GM21619 (cell line): ENCODE measurements around the gene FYN.
"Not testable (repeated sequence)": the region's sequence is repeated elsewhere in the genome, so short reads cannot be mapped to it uniquely, and the experiment has no call there.

Source experiments
- ATAC-seq: cut with Tn5 transposase; IDR thresholded peaks from one replicate; pipeline ENCODE4 v1.9.1; 2021; ENCODE audit not compliant: unreplicated experiment

The FYN gene

DNA sequence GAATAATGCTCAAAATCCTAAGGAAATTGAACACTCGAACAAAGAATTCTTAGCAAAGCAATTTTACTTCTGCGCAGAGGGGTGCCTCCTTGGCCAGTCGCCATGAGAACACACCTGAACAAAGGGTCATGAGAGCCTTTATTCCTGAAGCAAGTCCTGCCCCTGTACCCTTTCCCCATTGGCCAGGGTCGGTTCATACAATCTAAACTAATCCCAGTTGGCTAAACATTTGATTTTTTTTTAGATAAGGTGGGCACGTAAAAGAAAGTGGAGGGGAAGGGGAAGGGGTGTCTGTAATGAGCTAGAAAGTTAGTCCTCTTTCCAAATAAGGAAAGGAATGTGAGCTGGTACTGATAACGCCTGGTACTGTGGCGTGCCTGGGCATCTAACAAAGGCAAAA lies 37.9 kb downstream of the FYN start:
- ATAC-seq: not testable (repeated sequence)

DNA sequence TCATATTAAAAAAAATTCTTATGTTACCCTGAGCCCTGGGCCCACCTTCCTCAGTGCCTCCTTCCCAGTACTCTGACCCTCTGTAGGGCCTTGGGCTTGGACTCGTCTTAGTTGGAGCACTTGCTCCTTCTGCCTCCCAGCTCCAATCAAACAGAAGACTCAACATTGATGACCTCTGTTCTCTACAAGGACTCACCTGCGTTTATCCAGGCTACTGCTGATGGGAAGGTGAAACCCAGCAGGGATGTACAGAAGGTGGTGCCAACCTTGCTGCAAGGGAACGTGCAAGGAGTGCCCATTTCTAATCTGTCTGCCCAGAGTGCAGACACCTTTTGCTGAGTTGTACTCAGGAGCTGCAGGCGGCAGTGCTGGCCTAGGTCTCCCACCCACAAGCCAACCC lies 38.9 kb downstream of the FYN start:
- ATAC-seq: no peak

DNA sequence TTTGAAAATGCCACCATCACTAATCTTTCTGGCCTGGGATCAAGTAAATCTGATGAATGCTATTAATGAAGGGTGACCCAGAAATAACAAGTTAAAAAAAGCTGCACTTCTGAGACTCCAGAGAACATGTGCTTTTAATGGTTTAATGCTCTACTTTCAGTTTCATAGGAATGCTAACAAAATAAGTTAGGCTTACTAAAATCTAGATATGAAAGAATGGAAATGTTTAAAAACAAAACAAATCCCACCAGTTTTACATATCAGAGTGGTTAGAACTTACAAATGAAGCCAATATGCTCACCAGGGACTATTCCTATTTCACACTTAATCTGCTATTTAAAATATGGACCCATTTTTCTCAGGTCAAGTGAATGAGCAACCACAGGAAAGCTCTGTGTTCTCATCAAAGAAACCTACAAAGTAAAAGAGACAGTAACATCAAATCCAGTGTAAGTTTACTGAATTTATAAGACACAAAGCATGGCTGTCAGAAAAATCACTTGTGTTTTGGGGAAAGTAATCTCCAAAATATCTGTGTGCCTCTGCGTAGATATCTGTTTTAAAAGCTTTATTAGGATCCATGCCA lies 40.3 kb downstream of the FYN start:
- peak; percentile 45 for ATAC-seq

GRCh38 chr6:111831408-111831807 lies 41.8 kb downstream of the FYN start:
- ATAC-seq: no peak

- no peak for ATAC-seq
These were observed 43.3 kb downstream of the FYN start for GRCh38 chr6:111829998-111830397.

- no peak for ATAC-seq
These were observed 43.7 kb downstream of the FYN start for GRCh38 chr6:111829581-111829980.

DNA sequence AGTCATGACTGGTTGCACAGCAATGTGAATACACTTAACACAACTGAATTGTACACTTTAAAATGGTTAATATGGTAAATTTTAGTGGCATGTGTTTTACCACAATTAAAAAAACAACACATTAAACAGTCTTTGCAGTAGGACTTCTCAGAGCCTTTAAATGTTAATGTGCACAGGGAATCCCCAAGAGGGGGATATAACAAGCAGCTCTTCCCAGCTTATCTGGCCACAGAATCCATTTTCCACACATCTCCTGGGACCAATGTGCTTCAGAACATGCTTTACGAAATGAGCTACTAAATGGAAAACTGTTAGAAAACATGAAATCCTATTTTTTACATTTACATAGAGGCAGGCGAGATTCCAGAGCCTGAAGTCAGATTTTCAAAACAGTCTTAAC lies 44.4 kb downstream of the FYN start:
- no peak for ATAC-seq

GRCh38 chr6:111825439-111826086 lies 47.7 kb downstream of the FYN start:
- ATAC-seq: no peak

DNA sequence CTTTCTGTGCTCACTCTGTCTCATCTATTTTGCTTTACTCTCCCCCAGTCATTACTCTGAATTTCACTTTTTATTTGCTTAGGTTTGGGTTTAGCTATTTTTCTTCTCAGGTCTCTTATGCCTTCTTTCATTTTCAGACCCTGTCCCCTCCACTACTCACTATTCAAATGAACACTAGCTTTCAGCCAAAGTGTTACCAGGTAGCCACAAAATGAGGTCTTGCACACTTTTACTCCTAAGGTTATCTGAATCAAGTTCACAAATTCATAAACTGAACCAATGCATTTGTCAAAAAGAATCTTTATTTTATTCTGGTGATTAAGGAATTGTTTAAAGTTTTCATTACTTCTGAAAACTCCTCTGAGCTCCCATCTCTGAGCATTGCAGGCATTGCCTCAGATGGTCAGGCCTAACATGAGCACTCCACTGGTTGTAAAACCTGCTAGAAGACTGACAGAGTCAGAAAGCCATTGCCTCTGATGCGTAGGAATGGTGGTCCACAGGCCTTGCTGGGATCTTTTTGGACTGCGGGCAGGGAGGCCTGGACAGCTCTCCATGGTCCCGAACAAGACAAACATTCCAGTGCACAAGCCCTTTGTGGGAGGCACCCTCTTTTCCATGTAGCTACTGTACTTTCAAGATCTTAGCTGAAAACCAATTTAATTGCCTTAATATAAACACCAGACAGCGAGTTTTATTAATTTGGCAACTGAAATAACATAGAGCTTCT lies 48.5 kb downstream of the FYN start:
- peak; percentile 87 for ATAC-seq

GRCh38 chr6:111823831-111824607 lies 49.2 kb downstream of the FYN start:
- peak; percentile 25 for ATAC-seq

DNA sequence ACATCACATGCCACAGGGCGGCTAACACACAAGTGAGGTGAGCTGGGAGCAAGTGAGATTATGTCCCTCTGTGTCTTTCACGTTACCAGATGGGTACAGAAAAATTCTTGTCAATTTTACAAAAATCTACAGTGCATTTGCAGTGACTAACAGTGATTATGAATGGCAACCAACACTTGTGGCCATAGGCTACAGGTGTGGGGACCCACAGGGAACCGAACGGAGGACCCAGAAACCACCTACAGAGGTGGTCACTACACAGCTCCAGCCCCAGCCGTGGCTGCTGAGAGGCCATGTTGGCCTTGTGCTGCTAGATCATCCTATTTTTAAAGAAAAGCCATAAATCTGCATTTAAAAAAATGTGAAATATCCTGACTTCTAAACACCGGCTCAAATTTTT lies 50.2 kb downstream of the FYN start:
- ATAC-seq: no peak

DNA sequence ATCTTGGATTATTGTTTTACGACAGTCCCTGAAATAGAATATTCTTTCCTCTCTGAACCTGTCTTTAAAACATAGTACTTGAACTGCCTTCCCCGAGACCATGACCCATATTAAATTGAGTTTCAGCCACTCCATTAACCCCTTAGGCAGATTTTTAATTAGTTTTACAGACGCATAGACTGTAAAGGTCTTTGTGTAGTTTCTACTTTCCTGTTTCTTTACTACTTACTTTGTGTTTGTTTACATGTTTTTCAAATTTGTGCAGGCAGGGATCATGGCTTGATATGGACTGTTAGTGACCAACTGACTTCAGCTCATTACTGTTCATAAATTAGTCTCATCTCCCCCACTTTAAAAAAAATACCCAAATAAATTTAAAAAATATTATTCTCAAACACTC lies 53.8 kb downstream of the FYN start:
- no peak for ATAC-seq

- ATAC-seq: no peak
These were observed 54.6 kb downstream of the FYN start for GRCh38 chr6:111818539-111819226.

GRCh38 chr6:111817451-111818120 lies 55.7 kb downstream of the FYN start:
- ATAC-seq: no peak

DNA sequence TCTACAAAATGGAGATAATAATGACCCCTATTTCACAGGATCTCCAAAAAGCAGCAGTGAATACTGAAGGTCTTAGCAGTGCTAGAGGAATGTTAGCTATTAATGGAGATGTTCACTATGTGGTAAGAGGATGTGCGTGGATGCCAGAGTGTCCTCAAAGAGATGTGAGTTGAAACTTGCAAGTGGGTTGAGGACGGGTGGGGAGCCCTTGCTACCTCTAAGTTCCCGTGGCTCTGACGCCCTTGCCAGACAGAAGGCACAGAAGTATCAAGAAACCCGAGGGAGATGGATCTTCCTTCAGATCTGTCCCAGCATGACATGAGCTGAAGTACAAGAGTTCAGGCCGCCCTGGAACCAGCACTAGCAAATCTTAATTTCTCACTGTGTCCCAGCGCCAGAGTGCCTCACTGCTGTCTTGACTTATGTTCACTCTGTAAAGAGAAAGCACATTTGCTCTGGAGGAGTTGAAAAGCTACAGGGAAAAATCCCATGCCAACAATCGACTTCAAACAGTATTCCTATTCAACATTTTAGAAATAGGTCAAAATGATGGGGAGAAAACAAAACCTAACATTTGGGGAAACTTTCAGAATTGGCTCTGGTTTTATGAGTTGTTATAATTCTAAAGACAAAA lies 59.5 kb downstream of the FYN start:
- ATAC-seq: no peak

DNA sequence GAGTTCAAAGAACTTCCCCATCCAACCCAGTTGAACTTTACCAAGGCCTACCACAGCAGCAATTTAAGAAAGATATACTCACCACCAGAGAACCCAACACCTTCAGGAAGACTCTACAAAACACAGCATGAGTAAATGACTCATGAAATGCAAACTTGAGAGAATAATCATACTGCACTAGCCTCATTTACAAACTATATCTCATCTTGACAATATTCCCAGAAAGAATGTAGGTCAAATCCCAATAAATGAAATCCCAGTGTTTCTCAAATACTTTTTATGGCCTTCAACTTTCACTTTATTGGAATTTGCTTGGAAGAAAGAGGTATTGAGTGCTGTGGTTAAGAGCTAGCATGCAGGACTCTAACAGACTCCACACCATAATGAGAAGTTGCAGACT lies 60.0 kb downstream of the FYN start:
- ATAC-seq: no peak

GRCh38 chr6:111812060-111813038 lies 60.9 kb downstream of the FYN start:
- no peak for ATAC-seq

- ATAC-seq: no peak
These were observed 62.7 kb downstream of the FYN start for GRCh38 chr6:111810294-111811131.
